Tibial nerve (tissue), 4 donors: ENCODE results near the gene KRABD2.
A peak's percentile ranks its signal among the peaks of the same experiment; 100 is the strongest.

Experiments
- DNase-seq, 2 donors: peaks; one replicate each; pipeline ENCODE4 v3.0.0-alpha.2; 2019; ENCODE audit warnings: low spot score in 2 of 2
- H3K27ac ChIP-seq, 4 donors: fragments of 200-600 bp; sonication (generic) in 3 of 4; one replicate each; pipeline ENCODE4 v1.5.1; 2017 to 2019; ENCODE audit warnings: mild to moderate bottlenecking in 1 of 4
- H3K27me3 ChIP-seq, 2 donors: fragments of 200-600 bp; sonication (generic) in 1 of 2; one replicate each; pipeline versions ENCODE4 v1.5.1 to v1.6.0; 2017 to 2019
- H3K36me3 ChIP-seq, 3 donors: fragments of 200-600 bp; sonication (generic); one replicate each; pipeline ENCODE4 v1.5.1; 2018 to 2019
- H3K4me1 ChIP-seq, 4 donors: fragments of 200-600 bp; sonication (generic) in 3 of 4; one replicate each; pipeline ENCODE4 v1.5.1; 2017 to 2019
- H3K4me3 ChIP-seq, 4 donors: fragments of 200-600 bp; sonication (generic) in 3 of 4; one replicate each; pipeline ENCODE4 v1.5.1; 2017 to 2019; ENCODE audit warnings: mild to moderate bottlenecking in 1 of 4, moderate library complexity in 1 of 4
- H3K9me3 ChIP-seq, 4 donors: fragments of 200-600 bp; sonication (generic) in 3 of 4; one replicate each; pipeline ENCODE4 v1.5.1; 2017 to 2019
- CTCF ChIP-seq, 5 experiments: fragments of 200-600 bp in 3 of 5; fragments of 450-650 bp in 2 of 5; sonication (generic) in 3 of 5; IDR thresholded peaks; one replicate each; pipeline ENCODE4 v1.5.1; 2016 to 2019; ENCODE audit warnings: antibody characterized with exemption in 5 of 5, mild to moderate bottlenecking in 3 of 5, moderate library complexity in 2 of 5
- EP300 ChIP-seq, 2 donors: sonication (generic); formaldehyde crosslinking; IDR thresholded peaks; one replicate each; pipeline ENCODE4 v1.6.1; 2017; ENCODE audit warnings: antibody characterized with exemption in 2 of 2, mild to moderate bottlenecking in 1 of 2
- POLR2A ChIP-seq, 2 donors: fragments of 450-650 bp; IDR thresholded peaks; one replicate each; pipeline ENCODE4 v1.6.1; 2017; ENCODE audit warnings: antibody characterized with exemption in 2 of 2, mild to moderate bottlenecking in 2 of 2, moderate library complexity in 2 of 2
- WGBS, 2 donors: methylation state at CpG; one replicate each; pipeline ENCODE4 v1.1.5; 2018; 5-methylcytosine and 5-hydroxymethylcytosine counted together

KRABD2 gene

GRCh38 chr17:8376271-8377067 lies at the start of gene KRABD2:
KRABD2 (minus strand) TSS chr17:8376704.
- WGBS, 2 donors, result 1 to 3% methylated on average over 16 to 35 of the region's 41 CpGs
- peak within 1 kb of the TSS; percentile 52 to 77 (median 66) for H3K4me3 ChIP-seq
- peaks cover 0 to 65% (median 19%) of the 10 kb centered on the region in 4 donors for H3K4me1 ChIP-seq
- H3K9me3 ChIP-seq, result no peaks in the 10 kb centered on the region
- no peaks in the 10 kb centered on the region for H3K27me3 ChIP-seq
- peaks cover 0 to 57% (median 17%) of the 10 kb centered on the region in 3 donors for H3K36me3 ChIP-seq
- TF ChIP-seq CTCF (IDR thresholded peaks at IDR 0.05), result peak; percentile 58 to 78 (median 64)
- TF ChIP-seq EP300 (IDR thresholded peaks at IDR 0.05), result peak; percentile 19 to 76
- TF ChIP-seq POLR2A (IDR thresholded peaks at IDR 0.05), result peak in 1 of 2 donors; percentile 67
- H3K27ac ChIP-seq, result peak within 1 kb of the TSS; percentile 69 to 91 (median 84)
- DNase-seq, result peak; percentile 65 to 76

DNA sequence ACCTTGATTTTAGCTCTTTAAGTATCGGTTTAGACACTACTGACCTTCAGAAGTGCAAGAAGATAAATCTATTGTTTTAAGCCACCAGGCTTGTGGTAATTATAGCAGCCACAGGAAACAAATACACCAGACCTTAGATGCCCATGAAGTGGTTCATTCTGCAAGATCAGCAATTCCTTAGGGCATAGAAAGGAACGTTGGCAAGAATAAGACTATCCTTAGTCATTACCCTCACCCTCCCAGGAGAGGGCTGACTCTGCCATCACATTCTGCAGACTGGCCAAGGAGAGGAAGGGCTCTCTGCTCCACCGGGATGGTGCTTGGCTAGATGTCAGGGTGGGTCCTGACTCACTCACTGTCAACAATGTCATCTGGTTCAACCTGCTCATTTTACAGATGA lies 45.1 kb upstream of the KRABD2 start:
- Histone ChIP-seq H3K27ac (no peak overlapping the region), H3K27me3 (no peaks in the 10 kb centered on the region), H3K36me3 (no peaks in the 10 kb centered on the region), H3K4me3 (no peak overlapping the region), H3K4me1 (peaks cover 0 to 12% (median 10%) of the 10 kb centered on the region in 4 donors), H3K9me3 (no peaks in the 10 kb centered on the region)
- WGBS, 2 donors, result 48 to 67% methylated on average over 3 of the region's 3 CpGs
- DNase-seq, result no peak
- TF ChIP-seq EP300 (IDR thresholded peaks at IDR 0.05) (no peak), CTCF (IDR thresholded peaks at IDR 0.05) (no peak), POLR2A (IDR thresholded peaks at IDR 0.05) (no peak)

GRCh38 chr17:8420041-8420934 lies 43.8 kb upstream of the KRABD2 start:
- H3K27ac ChIP-seq, result peak overlapping the region in 1 of 4 donors; percentile 64
- H3K9me3 ChIP-seq, result no peaks in the 10 kb centered on the region
- DNase-seq, result peak in 1 of 2 donors; percentile 50
- H3K27me3 ChIP-seq, result no peaks in the 10 kb centered on the region
- H3K4me1 ChIP-seq, result peaks cover 0 to 12% (median 10%) of the 10 kb centered on the region in 4 donors
- TF ChIP-seq EP300 (IDR thresholded peaks at IDR 0.05) (peak in 1 of 2 donors; percentile 67), POLR2A (IDR thresholded peaks at IDR 0.05) (no peak)
- WGBS, 2 donors, result 10 to 15% methylated on average over 5 of the region's 5 CpGs
- H3K36me3 ChIP-seq, result no peaks in the 10 kb centered on the region
- H3K4me3 ChIP-seq, result no peak overlapping the region

DNA sequence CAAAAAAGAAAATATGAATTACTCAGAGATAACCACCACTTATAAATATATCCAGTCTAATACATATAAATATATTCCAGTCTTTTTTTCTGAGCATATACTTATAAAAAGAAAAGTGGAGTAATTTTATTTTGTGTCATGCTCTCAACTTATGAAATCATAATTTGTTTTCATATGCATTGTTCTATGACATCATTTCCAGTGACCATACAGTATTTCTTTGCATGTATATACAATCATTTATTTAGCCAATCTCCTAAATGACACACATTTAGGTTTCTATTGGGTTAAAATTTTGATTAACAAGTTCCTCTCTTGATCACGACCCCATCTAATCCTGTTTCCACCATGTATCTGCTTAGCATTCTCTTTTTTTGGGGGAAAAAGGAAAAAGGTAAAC lies 42.8 kb upstream of the KRABD2 start:
- H3K4me1 ChIP-seq, result peaks cover 0 to 12% (median 10%) of the 10 kb centered on the region in 4 donors
- no peak overlapping the region for H3K27ac ChIP-seq
- WGBS, 2 donors, result 40 to 44% methylated on average over 1 of the region's 1 CpG
- no peaks in the 10 kb centered on the region for H3K36me3 ChIP-seq
- H3K4me3 ChIP-seq, result no peak overlapping the region
- H3K9me3 ChIP-seq, result no peaks in the 10 kb centered on the region
- TF ChIP-seq EP300 (IDR thresholded peaks at IDR 0.05) (no peak), CTCF (IDR thresholded peaks at IDR 0.05) (no peak), POLR2A (IDR thresholded peaks at IDR 0.05) (no peak)
- DNase-seq, result no peak
- H3K27me3 ChIP-seq, result no peaks in the 10 kb centered on the region

- no peaks in the 10 kb centered on the region for H3K36me3 ChIP-seq
- DNase-seq, result no peak
- H3K4me3 ChIP-seq, result no peak overlapping the region
- H3K9me3 ChIP-seq, result no peaks in the 10 kb centered on the region
- peaks cover 0 to 12% (median 10%) of the 10 kb centered on the region in 4 donors for H3K4me1 ChIP-seq
- H3K27ac ChIP-seq, result no peak overlapping the region
- no peaks in the 10 kb centered on the region for H3K27me3 ChIP-seq
- TF ChIP-seq POLR2A (IDR thresholded peaks at IDR 0.05) (no peak), EP300 (IDR thresholded peaks at IDR 0.05) (no peak), CTCF (IDR thresholded peaks at IDR 0.05) (no peak)
- WGBS, 2 donors, result 55 to 56% methylated on average over 1 of the region's 1 CpG
Observed at GRCh38 chr17:8418471-8418870, 42.0 kb upstream of the KRABD2 start.
